WTC11 (cell line): ENCODE data around the gene AFAP1L2.

Experiments
- AFF4 ChIP-seq: sonication (generic); formaldehyde crosslinking; IDR thresholded peaks from 2 replicates; pipeline ENCODE4 v1.8.1; 2023; ENCODE audit warnings: mild to moderate bottlenecking, missing genetic modification reagents, borderline replicate concordance
- ETV6 ChIP-seq: sonication (generic); formaldehyde crosslinking; IDR thresholded peaks from 2 replicates; pipeline ENCODE4 v1.8.1; 2022; ENCODE audit warnings: mild to moderate bottlenecking, missing genetic modification reagents
- TF ChIP-seq, protein P1 (sequence below): fragments of 200-600 bp; IDR thresholded peaks from 2 replicates; pipeline ENCODE4 v1.8.0; 2022; ENCODE audit warnings: antibody characterized with exemption
- TF ChIP-seq, protein P2 (sequence below): sonication (generic); formaldehyde crosslinking; IDR thresholded peaks from 2 replicates; pipeline ENCODE4 v1.8.1; 2022; ENCODE audit warnings: mild to moderate bottlenecking, moderate library complexity, missing genetic modification reagents

- TF ChIP-seq, protein P1, sequence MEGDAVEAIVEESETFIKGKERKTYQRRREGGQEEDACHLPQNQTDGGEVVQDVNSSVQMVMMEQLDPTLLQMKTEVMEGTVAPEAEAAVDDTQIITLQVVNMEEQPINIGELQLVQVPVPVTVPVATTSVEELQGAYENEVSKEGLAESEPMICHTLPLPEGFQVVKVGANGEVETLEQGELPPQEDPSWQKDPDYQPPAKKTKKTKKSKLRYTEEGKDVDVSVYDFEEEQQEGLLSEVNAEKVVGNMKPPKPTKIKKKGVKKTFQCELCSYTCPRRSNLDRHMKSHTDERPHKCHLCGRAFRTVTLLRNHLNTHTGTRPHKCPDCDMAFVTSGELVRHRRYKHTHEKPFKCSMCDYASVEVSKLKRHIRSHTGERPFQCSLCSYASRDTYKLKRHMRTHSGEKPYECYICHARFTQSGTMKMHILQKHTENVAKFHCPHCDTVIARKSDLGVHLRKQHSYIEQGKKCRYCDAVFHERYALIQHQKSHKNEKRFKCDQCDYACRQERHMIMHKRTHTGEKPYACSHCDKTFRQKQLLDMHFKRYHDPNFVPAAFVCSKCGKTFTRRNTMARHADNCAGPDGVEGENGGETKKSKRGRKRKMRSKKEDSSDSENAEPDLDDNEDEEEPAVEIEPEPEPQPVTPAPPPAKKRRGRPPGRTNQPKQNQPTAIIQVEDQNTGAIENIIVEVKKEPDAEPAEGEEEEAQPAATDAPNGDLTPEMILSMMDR, result no peak
- TF ChIP-seq AFF4 (CRISPR knock-in tag) (no peak), ETV6 (no peak)
- TF ChIP-seq, protein P2, sequence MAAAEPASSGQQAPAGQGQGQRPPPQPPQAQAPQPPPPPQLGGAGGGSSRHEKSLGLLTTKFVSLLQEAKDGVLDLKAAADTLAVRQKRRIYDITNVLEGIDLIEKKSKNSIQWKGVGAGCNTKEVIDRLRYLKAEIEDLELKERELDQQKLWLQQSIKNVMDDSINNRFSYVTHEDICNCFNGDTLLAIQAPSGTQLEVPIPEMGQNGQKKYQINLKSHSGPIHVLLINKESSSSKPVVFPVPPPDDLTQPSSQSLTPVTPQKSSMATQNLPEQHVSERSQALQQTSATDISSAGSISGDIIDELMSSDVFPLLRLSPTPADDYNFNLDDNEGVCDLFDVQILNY, result no peak
These were observed at the start of gene AFAP1L2 for GRCh38 chr10:114404171-114405010.
